Kidney (tissue), 14 donors: ENCODE measurements around the gene NDUFB4. TPM values are rescaled to one million over a fixed set of nuclear protein-coding genes. Genes with fewer than 3 reads are reported as not detected.
"Not testable (repeated sequence)": the region's sequence is repeated elsewhere in the genome, so short reads cannot be mapped to it uniquely, and the experiment has no call there.

Source experiments
- DNase-seq, 5 donors: peaks; one replicate each; pipeline ENCODE4 v3.0.0-alpha.2; 2013 to 2020
- FAIRE-seq: peaks from 2 replicates; lab custom pipeline; 2012; peaks lifted over from hg19 to GRCh38; lab: Jason Lieb, UNC
- H3K27ac ChIP-seq, 2 donors: one replicate each; pipeline ENCODE4 v1.7.0; 2013; ENCODE audit warnings: low read depth in 2 of 2, low read length in 2 of 2, inconsistent platforms in 1 of 2
- H3K27me3 ChIP-seq: one replicate; pipeline ENCODE4 v1.7.1; 2013; ENCODE audit warnings: low read length, inconsistent platforms; ENCODE audit not compliant: control insufficient read depth, insufficient read depth
- H3K36me3 ChIP-seq, 3 donors: one replicate each; pipeline versions ENCODE4 v1.7.0 to v1.7.1; 2013; ENCODE audit warnings: low read length in 3 of 3, control low read depth in 1 of 3, inconsistent platforms in 1 of 3; ENCODE audit not compliant: insufficient read depth in 3 of 3, control insufficient read depth in 2 of 3
- H3K4me1 ChIP-seq, 3 donors: one replicate each; pipeline versions ENCODE4 v1.7.0 to v1.7.1; 2013; ENCODE audit warnings: low read length in 3 of 3, inconsistent platforms in 1 of 3, low read depth in 1 of 3; ENCODE audit not compliant: control insufficient read depth in 2 of 3, insufficient read depth in 2 of 3
- H3K4me3 ChIP-seq, 3 donors: one replicate each; pipeline versions ENCODE4 v1.7.0 to v1.8.1; 2013; ENCODE audit warnings: low read length in 3 of 3, control low read depth in 1 of 3, inconsistent platforms in 1 of 3
- H3K9ac ChIP-seq, 3 donors: one replicate each; pipeline versions ENCODE4 v1.7.0 to v1.7.1; 2013; ENCODE audit warnings: low read length in 3 of 3, control low read depth in 1 of 3, inconsistent platforms in 1 of 3
- H3K9me3 ChIP-seq, 3 donors: one replicate each; pipeline versions ENCODE4 v1.7.0 to v1.7.1; 2013; ENCODE audit warnings: low read length in 3 of 3, control low read depth in 1 of 3, inconsistent platforms in 1 of 3; ENCODE audit not compliant: control insufficient read depth in 2 of 3, insufficient read depth in 1 of 3
- CTCF ChIP-seq: IDR thresholded peaks from 3 replicates; pipeline ENCODE4 v1.5.1; 2012; ENCODE audit warnings: mild to moderate bottlenecking, moderate library complexity, borderline replicate concordance; ENCODE audit not compliant: insufficient read depth; ENCODE audit errors: extremely low read depth
- intact Hi-C: fragments of 100-400 bp; cut with DNase I; formaldehyde crosslinking; loops from one replicate; pipeline ENCODE4 v1.11.1; 2022
- polyA plus RNA-seq: library from polyadenylated mRNA; stranded (reverse); fragments of 350-450 nt; fragmentation: Illumina TruSeq; extraction: RNeasy Lipid Tissue Mini Kit (QIAGEN cat#74804); gene quantifications from one replicate; pipeline ENCODE4 v1.2.3, GENCODE V29; 2014; ENCODE audit warnings: low read depth, low replicate concordance; ENCODE audit not compliant: insufficient read depth
- total RNA-seq: library from RNA; stranded (reverse); fragmentation: NEBNext Ultra II Directional; extraction: Animal tissue kit (Norgen Biotek cat#: 25700); gene quantifications from one replicate; pipeline ENCODE4 v1.2.1, GENCODE V29; 2021
- donor health status: control.
- donor health status: control.
- donor health status: control.
- donor health status: control.
- donor health status: control.
- donor health status: DM: yes; HTN: yes; CAD: no.
- donor health status: Normal renal cell carcinoma (clear cell type).

Gene NDUFB4
- total and polyA plus RNA-seq, 2 donors from 2014 or later, result 109 to 457 TPM

GRCh38 chr3:120634539-120634938 is 38.4 kb downstream of the NDUFB4 start:
- no peak overlapping the region for H3K27ac ChIP-seq
- H3K27me3 ChIP-seq, result no peaks in the 10 kb centered on the region
- DNase-seq, result no peak
- peaks cover 0 to 16% (median 5%) of the 10 kb centered on the region in 3 donors for H3K36me3 ChIP-seq
- intact Hi-C loops, result no loop called here
- H3K4me1 ChIP-seq, result peaks cover 0 to 3% (median 0%) of the 10 kb centered on the region in 3 donors
- no peaks in the 10 kb centered on the region for H3K9me3 ChIP-seq
- H3K9ac ChIP-seq, result no peak overlapping the region
- no peak overlapping the region for H3K4me3 ChIP-seq
- TF ChIP-seq CTCF, result no peak
- no peak for FAIRE-seq

DNA sequence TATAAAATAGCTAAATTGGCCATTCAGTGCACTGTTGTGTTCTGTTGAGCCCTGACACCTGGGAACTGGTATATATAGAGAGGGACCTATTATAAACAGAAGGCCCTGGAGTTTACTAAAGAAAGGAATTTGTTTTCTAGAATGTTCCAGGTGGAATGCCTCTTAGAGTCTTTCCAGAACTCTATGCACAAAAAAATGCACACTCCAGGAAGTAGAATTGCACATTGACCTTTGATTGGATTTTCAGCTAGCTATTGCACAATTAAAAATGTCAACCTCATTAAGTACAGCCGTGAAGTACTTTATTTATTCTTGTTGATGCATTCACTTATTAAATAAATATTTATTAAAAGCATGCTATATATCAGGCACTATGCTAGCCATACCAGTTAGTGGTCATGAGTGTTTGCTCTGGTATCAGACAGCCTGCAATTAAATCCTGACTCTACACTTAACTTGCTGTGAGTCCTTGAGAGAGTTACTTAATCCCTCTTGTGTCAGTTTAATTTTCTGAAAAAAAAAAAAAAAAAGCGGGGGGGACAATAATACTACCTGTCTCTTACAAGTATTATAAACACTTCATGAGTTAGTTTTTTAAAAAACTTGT is 40.8 kb downstream of the NDUFB4 start:
- Histone ChIP-seq H3K27ac (peak overlapping the region; percentile 28 to 79), H3K4me1 (peaks cover 0 to 3% (median 0%) of the 10 kb centered on the region in 3 donors), H3K9me3 (no peaks in the 10 kb centered on the region), H3K36me3 (peaks cover 0 to 20% (median 5%) of the 10 kb centered on the region in 3 donors), H3K9ac (no peak overlapping the region), H3K4me3 (no peak overlapping the region), H3K27me3 (no peaks in the 10 kb centered on the region)
- no peak for TF ChIP-seq CTCF
- DNase-seq (no peak), FAIRE-seq (no peak)
- intact Hi-C loops, result no loop called here

- Histone ChIP-seq H3K27me3 (no peaks in the 10 kb centered on the region), H3K4me3 (no peak overlapping the region), H3K9me3 (no peaks in the 10 kb centered on the region), H3K27ac (no peak overlapping the region), H3K9ac (no peak overlapping the region), H3K4me1 (peaks cover 0 to 3% (median 3%) of the 10 kb centered on the region in 3 donors), H3K36me3 (peaks cover 0 to 9% (median 4%) of the 10 kb centered on the region in 3 donors)
- intact Hi-C loops, result no loop called here
- DNase-seq (no peak), FAIRE-seq (no peak)
- no peak for TF ChIP-seq CTCF
Measured at GRCh38 chr3:120637851-120638559, 41.9 kb downstream of the NDUFB4 start.

DNA sequence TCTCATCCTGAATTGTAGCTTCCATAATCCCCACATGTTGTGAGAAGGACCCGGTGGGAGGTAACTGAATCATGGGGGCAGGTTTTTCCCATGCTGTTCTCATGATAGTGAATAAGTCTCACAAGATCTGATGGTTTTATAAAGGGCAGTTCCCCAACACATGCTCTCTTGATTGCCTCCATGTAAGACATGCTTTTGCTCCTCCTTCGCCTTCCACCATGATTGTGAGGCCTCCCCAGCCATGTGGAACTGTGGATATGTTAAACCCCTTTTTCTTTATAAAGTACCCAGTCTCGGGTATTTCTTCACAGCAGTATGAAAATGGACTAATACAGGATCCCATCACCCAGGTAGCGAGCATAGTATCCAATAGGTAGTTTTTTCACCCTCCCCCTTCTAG is 42.7 kb downstream of the NDUFB4 start:
- H3K27ac ChIP-seq, DNase-seq, FAIRE-seq, H3K9me3 ChIP-seq, H3K9ac ChIP-seq, H3K4me1 ChIP-seq, intact Hi-C loops, H3K4me3 ChIP-seq, H3K36me3 ChIP-seq, H3K27me3 ChIP-seq: not testable (repeated sequence)
